ENCODE data around the gene NAGA.

DNA sequence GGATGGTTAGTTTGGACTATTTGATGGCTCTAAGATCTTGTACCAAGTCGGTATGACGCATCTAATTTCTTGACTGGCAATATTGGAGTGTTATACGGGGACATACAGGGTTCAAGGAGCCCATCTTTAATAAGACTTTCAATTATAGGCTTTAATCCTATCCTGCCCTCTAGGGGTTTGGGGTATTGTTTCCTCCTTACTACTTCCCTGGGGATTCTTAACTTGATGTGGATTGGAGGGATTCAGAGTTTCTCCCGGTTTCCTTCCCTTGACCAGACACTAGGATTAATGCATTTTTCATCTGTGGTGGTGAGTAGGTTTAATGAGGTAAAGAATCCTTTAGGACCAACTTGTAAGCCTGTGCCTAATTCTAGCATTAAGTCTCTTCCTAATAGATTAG, 41.2 kb upstream of the NAGA start:
- TF ChIP-seq, protein P1, sequence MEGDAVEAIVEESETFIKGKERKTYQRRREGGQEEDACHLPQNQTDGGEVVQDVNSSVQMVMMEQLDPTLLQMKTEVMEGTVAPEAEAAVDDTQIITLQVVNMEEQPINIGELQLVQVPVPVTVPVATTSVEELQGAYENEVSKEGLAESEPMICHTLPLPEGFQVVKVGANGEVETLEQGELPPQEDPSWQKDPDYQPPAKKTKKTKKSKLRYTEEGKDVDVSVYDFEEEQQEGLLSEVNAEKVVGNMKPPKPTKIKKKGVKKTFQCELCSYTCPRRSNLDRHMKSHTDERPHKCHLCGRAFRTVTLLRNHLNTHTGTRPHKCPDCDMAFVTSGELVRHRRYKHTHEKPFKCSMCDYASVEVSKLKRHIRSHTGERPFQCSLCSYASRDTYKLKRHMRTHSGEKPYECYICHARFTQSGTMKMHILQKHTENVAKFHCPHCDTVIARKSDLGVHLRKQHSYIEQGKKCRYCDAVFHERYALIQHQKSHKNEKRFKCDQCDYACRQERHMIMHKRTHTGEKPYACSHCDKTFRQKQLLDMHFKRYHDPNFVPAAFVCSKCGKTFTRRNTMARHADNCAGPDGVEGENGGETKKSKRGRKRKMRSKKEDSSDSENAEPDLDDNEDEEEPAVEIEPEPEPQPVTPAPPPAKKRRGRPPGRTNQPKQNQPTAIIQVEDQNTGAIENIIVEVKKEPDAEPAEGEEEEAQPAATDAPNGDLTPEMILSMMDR (IDR thresholded peaks at IDR 0.05), result no peak
- TF ChIP-seq POLR2A (IDR thresholded peaks at IDR 0.05), result no peak
